Central memory CD4-positive, alpha-beta T cell (primary cell): ENCODE results near the gene SLC25A51.
"Not testable (repeated sequence)": the region's sequence is repeated elsewhere in the genome, so short reads cannot be mapped to it uniquely, and the experiment has no call there.

ENCODE experiments used
- DNase-seq: peaks from one replicate; pipeline ENCODE4 v3.0.0; 2022

Gene SLC25A51

DNA sequence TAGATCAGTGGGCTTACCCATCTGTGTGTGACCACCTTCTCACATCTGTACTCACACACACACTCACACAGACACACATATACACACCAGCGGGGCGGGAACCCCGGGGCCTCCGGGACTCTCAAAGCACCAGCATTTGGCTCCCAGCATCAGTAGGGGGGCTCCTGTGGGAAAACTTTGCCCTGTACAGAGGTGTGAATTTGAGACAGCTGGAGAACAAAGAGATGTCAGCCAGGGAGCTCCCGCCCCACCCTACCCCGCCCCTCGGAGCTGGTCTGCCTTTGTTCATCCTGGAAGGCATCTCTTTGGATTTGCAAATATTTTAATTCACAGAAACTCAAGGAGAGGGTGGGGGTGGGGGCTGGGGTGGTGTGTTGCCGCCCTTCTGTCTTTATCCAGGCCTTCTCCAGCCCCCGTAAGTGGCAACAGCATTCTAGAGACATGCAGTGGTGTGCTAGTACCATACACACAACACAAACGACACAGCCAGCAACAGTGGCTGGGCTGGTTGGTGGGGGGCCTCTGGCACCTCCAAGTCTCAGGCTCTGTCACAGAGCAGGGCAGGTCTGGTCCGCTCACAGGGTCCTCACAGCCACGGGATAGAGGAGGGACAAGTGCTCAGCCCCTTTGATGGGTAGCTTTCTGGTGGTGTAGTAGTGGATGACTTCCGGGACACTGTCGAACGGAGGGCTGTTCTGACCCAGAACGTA lies 15.5 kb upstream of the SLC25A51 start:
- DNase-seq: no peak

DNA sequence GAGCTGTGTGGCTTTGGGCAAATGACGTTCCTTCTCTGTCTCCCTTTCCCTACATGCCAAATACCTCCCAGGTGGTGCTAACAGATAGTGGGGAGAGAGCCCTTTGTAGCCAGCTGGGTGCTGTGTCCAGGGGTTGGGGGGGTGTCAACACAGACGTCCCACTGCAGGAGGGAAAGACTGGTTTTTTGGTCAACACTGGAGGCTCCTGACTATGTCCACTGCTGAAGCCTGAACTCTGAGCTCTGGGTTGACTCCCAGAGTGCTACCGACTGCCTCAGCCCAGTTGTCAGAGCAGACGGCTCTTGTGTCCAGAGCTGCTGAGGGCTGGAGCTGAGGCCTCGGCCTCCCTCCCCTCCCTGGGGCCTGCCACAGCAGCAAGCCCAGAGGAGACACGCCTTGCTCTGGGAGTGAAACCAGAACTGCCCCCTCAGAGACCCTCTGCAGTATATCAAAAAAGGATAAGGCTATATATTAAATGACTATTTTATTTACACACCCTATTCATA lies 14.8 kb upstream of the SLC25A51 start:
- DNase-seq: no peak

DNA sequence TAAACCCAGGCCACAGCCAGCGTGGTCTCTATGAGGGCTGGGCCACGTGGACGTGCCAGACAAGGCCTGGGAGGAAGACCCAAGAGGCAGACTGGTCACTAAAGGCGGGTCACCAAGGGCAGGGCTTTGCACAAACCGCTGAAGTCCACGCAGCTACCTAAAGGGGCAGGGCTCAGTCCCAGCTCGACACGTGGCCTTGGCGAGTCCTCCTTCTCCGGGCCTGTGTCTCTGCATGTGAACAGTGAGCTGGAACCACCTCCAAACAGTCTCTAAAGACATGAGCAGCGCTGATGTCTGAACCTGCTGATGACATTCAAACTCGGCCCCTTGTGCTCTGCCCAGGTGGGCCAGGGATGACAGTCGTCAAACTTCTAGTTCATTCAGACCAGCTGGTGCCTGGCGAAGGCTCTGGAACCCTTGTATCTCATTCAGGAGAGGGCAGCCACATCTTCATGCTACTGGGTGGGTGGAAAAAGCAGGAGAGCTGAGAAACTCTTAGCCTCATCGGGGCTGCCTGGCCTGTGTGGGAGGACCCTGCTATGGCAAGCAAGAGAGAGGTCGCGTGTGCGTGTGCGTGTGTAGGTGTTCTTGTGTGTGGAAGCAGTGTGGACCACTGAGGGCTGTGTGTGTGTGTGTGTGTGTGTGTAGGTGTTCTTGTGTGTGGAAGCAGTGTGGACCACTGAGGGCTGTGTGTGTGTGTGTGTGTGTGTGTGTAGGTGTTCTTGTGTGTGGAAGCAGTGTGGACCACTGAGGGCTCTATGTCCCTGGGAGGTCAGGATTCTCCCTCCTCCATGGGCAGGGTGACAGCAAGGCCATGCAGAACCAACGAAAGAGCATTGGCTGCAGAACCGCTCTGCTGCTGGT lies 14.1 kb upstream of the SLC25A51 start:
- no peak for DNase-seq

DNA sequence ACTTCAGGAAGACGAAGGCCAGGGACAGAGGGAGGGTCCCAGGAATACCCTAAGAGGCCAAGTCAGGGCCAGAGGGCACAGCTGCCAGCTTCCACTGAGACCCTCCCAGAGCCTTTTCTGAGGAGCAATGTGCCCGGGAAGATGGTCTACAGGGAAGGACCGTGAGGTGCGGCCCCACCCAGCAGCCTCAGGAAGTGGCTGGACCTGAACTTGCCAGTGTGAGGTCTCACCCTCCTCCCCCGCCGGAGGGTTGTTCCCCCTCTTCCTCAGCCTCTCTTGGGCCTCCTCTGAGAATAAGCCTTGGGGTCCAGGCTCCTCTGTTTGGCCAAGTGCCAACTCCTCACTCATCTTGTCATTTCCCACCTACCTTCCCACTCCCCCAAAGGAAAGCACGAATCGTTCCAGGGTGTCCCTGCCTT lies 13.4 kb upstream of the SLC25A51 start:
- no peak for DNase-seq

DNA sequence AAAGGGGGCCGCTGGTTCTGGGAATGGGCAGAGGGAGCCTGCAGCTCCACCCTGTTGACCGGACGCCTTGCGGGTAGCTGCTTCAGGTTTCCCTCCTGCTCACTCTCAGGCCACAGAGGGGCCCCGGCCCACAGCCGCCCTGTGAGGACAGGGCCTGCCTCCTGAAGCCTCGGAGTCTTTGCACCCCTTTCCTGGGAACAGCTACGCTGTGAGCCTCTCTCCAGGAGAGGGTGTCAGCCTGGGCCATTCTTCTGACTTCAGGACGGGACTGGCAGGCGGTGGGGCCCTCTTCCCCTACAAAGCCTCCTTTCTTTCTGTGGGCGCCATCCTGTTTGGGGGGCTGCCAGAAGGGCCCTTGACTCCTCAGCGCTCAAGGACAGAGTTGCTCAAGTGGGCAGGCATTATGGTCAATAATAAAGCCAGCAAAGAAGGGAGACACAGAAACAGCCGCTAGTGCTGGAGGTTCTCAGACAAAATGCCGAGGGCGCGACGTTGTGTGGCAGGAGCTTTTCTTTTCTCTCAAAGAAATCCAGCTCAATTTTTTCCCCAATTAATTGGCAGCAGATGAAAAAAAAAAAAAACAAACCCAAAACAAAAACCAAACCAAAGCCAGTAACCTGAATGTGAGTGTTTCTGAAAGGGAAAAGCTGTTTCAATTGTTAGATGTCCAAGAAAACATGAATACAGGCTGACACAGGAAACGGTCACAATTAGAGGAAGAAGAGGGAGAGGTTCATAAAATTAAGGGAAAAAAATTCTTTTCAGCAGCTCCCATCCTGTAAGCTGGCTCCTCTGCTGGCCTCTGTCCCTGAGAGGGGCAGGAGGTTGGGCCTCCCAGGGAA lies 12.8 kb upstream of the SLC25A51 start:
- DNase-seq: no peak

DNA sequence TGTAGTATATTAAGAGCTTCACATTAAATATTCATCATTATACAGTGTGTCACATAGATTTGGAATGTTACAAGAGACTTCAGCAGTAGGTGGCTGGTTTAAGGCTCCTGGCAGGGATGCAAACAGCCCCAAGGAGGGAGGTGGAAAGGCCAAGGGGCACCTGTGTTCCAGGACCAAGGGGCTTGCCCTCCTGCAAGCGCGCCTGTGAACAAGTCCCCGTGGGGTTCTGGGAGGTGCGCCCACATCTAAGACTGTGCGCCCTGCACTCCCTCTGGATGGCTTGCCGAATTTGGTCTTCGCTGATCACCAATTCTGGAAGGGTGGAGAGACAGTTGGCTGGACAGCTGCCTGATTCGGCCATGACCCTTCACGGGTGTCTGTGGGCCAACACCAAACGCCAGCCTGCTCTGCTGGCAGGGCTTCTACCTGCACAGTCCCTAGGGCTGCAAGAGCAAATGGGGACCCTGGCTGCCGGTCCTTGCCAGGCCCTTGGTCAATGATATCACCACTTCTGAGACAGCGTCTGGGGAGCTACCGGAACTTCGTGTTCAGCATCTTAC lies 12.1 kb upstream of the SLC25A51 start:
- no peak for DNase-seq

DNA sequence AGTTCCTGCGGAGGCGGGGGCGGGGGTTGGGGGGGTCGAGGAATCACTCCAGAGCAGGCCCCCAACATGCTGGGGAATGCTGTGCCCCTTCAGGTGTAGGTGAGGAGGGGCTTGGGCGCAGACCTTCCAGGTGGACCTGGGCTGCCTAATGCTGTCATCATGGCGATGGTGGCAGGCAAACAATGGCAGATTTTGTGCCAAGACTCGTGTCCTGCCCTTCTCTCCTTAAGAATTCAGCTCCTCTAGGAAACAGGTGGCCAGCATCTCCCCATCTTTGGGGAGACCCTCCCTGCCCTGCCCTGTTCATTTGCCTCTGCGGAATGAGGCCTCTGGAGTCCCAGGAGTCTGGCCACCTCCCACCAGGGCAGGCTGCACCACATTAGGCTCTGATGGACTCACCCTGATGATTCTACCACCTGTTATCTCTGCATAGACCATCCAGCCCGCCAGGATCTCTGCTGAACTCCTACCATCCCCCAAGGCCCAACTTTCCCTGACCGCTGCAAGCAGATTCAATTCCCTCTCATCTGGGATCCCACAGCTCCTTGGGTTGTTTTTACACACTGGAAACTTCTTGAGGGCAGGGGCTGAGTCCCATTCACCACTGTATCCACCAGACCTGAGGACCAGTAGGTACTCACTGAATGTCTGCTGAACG lies 10.9 kb upstream of the SLC25A51 start:
- DNase-seq: no peak

DNA sequence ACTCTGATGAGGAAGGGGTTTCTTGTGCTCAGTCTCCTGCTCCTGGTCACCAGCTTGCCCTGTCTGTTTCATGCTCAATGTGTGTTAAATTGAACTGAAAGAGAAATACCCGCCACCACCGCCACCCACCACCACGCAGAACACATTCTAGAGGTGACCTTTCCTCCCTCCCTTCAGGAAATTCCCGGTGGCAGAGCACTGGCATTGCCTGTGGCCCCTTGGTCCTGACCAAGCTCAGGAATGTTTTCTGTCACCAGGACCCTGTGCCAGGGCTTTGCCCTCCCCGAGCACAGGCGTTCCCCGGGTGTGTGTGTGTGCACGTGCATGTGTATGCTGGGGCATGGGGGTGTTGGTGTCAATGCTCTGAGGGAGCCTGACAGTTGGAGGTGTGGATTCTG lies 10.2 kb upstream of the SLC25A51 start:
- DNase-seq: no peak

DNA sequence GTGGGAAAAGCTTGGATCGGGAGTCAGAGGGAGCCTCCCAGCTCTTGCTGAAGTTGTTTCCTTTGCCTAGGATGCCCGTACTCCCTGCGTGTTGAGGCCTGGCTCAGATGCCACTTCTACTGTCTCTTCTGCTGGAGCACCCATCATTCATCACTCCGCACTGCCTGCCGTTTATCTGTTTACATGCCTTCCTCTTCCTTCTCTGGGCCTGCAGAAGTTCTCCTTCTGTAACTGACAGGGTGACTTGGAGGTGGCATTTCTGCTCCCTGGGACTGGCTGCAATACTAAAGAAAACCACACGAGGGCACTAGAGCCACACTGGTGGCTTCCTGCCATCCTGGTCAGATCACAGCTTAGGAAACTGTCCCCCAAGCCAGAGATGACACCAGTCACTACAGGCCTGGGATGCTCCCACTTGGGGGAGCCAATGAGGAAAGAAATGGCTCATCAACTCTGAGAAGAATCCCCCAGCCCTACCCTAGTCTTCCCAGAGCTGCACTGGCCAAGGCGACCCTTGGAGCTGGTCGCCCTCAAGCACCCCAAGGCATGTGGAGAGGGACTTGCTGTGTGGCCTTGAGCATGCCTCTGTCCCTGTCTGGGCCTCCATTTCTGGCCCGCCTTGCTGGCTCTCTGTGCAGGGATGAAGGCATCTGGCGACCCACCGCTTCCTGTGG lies 9.7 kb upstream of the SLC25A51 start:
- DNase-seq: peak; percentile 61

DNA sequence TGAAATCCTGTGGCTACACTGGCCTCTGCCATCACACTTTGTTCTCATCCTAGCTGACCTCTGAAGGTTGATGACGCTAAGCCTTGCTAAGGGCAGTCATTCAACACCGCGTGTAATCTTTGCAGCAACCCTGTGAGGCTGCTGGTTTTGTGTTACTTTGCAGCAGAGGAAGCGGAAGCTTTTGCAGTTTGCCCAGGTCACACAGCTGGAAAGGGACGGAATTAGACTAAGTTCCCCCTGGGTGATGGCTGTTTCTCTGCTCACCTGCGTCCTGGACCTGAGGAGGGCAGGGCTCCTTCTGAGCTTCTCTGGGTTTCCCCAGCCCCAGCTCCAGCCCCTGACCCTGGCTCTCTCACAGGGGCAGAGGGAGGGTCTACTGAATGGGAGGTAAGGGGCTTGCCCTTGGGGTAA lies 7.3 kb upstream of the SLC25A51 start:
- no peak for DNase-seq

DNA sequence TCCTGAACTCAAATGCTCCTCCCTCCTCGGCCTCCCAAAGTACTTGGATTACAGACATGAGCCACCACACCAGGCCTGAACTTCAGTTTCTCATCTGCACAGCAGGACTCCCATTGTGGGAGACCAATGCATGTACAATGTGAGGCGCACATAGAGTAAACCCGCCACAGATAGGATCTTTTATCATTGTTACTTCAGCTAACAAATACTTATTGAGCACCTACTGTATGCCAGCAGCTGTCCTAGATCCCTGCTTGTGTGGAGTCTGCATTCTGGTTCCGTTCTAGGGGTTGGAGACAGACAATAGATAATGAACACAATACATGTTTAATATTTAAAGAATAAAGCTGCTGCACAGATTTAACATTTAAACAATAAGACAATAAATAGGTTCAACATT lies 6.3 kb upstream of the SLC25A51 start:
- no peak for DNase-seq

DNA sequence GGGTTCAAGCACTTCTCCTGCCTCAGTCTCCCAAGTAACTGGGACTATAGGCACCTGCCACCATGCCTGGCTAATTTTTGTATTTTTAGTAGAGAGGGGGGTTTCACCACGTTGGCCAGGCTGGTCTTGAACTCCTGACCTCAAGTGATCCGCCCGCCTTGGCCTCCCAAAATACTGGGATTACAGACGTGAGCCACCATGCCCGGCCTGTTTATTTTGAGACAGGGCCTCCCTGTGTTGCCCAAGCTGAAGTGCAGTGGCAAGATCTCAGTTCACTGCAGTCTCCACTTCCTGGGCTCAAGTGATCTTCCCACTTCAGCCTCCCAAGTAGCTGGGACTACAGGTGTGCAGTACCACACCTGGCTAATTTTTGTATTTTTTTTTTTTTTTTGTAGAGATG lies 5.9 kb upstream of the SLC25A51 start:
- DNase-seq: not testable (repeated sequence)

DNA sequence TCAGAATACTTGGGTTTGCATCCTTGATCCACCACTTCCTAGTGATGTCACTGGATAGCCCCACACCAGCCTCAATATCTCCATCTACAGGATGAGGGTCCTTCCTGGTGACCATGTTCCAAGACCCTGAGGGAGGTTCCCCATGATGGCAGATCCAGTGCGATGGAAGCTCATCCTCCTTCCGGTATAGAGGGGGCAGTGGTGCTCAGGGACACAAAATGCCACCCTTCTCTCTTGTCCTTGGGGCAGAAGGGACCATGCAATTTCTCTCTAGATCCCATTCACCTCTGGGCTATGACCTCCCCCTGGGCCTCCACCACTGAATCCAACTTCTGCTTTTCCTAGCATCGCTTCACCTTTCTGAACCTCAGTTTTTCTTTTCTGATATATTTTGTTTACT lies 5.4 kb upstream of the SLC25A51 start:
- DNase-seq: no peak

DNA sequence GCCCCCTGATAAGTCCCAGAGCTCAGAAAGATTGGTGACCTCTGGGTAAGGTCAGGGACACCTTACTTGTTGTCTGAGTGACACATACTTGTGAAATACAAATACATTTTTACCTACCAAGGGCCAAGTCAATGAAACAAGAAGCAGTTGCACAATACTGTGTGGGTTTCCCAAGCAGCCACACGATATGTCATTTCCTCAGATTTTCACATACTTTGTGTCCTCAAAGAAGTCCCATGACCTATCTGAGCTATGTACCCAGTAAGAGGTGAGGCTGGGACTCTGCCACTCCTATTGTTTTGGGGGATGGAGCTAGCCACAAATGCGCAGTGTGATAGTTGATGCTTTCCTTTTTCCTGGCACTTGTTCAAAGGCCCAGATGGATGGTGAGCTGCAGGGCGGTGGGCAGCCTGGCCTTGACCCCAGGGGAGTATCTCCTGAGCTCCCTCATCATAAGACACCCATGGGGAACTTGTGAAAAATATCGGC lies 4.8 kb upstream of the SLC25A51 start:
- DNase-seq: no peak

DNA sequence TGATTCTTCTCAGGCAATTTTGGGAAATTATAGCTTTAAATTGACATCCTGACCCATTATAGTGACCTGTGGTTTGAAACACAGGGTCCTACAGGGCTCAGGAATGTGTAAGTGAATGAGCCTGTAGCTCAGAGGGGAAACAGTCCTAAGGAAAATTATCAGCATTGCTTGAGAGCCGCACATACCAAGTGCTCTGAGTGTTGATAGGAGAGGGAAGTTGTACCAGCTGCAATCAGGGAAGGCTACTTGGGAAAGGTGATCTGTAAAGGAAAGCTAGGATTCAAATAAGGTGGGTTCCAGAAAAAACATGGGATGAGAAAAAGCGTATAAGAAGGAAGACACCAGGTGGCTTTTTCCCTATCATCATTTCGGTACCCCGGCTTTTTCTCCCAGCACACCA lies 4.4 kb upstream of the SLC25A51 start:
- no peak for DNase-seq

DNA sequence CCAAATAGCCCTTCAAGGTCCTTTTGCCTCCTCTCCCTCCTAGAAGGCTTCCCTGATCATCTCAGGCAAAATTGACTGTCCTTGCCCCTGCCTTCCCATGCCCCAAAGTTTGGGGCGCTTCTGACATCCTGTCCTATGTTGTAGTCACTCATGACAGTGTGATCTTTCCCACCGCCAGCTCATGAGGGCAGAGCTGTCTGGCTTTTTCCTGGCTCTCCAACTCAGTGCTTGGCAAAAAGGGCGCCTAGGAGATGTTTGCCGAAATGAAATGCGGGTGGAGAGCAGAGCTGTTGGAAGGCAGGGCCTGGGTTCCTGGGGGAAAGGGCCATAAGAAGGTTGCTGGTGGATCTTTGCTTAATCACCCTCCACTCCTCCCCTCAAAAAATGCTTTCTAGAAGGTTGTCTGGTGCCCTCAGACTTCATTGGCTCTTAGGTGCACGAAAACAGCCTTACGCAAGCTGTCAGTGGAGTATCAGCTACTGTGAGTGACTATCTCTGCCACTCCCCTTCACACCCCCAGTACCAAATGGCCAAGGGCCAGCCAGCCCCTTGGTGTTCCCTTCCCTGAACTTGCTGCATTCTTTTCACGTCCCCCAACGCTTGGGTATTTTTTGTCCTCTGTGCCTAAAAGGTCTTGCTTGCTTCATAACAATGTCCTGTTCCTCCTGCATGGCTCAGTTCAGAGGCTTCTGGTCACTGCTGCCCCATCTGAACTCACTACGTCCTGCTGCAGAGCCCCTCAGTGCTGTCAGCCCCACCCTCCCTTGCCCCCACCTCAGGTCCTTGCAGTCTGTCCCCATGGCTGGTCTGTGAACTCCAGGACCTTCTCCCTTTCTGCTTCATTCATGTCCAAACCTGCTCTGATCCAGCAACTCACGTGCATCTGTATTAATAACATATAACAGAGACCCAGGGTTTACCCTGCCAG lies 2.6 kb upstream of the SLC25A51 start:
- no peak for DNase-seq

DNA sequence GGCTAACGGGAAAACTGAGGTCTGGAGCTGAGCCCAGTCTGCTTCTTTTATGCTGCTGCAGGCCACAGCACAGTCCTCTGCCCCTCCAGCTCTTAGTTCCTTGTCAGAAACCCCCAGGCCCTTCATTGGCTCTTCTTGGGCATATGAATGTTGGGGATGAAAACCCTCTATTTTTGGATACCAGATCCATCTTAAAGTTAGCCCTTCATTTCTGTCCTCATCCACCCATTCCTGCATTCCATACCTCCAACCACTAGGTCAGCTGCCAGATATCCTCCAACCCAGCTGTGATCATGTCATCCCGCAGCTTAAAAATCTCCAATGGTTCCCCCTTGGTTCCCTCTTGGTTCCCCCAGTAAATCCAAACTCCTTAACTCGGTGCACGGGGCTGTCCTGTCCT lies 1.8 kb upstream of the SLC25A51 start:
- DNase-seq: no peak

DNA sequence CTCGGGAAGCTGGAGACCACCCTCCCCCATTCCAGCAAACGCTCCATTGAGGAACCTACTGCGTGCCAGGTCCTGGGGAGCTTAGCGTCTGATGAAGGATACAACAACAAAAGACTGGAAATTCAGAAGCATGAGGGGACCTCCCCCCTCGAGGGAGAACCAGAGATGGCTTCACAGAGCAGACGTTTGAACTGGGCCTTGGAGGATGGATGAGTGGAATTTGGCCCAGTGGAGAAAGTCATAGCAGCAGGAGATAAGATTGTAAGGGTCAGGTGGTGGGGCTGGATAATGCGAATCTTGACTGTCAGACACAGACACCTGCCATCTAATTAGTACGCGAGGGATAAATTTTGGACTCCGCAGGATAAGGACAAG lies 1.2 kb upstream of the SLC25A51 start:
- no peak for DNase-seq

DNA sequence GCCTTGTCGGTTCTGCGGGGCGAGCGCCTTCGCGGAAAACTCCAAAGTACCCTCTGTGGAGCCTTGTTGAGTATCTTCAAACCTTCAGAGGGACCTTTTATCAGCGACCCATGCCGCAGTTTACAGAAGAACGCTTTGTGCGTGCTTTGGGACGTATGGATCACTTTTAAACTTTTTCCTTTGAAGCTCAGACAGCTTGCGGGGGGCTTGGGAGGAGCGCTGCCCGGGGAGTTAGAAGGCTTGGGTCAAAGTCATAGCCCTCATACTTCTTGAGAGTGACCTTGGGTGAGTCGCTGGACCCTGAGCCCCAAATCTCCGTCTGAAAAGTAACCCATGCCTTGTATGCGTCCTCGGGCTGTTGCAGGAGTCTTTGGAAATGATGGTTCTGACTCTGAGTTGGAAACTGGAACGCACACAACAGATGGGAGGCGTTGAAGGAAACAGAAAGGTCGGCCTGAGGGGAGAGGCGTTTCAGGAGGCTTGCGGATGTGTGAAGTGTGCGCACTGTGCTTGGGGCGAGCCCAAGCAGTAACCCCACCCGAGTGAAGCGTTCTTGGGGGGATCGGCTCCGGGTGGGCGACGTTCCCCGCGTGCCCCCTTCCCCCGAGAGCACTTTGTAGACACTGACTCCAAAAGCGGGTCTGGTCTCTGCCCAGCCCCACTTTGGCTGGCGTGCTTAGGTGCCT lies 661 bp upstream of the SLC25A51 start:
- no peak for DNase-seq
